HG02981 (cell line): Measurements from ENCODE around the gene LRRC75B.
"Not testable (repeated sequence)": the region's sequence is repeated elsewhere in the genome, so short reads cannot be mapped to it uniquely, and the experiment has no call there.

Source experiments
- ATAC-seq: cut with Tn5 transposase; IDR thresholded peaks from one replicate; pipeline ENCODE4 v1.9.1; 2021; ENCODE audit warnings: mild to moderate bottlenecking, moderate library complexity; ENCODE audit not compliant: unreplicated experiment

Gene LRRC75B

GRCh38 chr22:24602847-24603769 is 10.2 kb upstream of the LRRC75B start, which contains the start of gene GGT1:
TSS of gene GGT1 (plus strand) at chr22:24603193. CDS start at chr22:24611082, 7,889 bp downstream.
- not testable (repeated sequence) for ATAC-seq

GRCh38 chr22:24602105-24602749 is 9.4 kb upstream of the LRRC75B start:
- ATAC-seq = not testable (repeated sequence)

- ATAC-seq = no peak
These were observed 8.6 kb upstream of the LRRC75B start for GRCh38 chr22:24601217-24602104.

- not testable (repeated sequence) for ATAC-seq
These were observed 7.3 kb upstream of the LRRC75B start for GRCh38 chr22:24599958-24600715.

- no peak for ATAC-seq
These were observed 6.6 kb upstream of the LRRC75B start for GRCh38 chr22:24599514-24599913.

GRCh38 chr22:24597076-24597475 is 4.2 kb upstream of the LRRC75B start:
- not testable (repeated sequence) for ATAC-seq

GRCh38 chr22:24595863-24596262 is 3.0 kb upstream of the LRRC75B start:
- ATAC-seq = no peak

- no peak for ATAC-seq
These were observed 2.4 kb upstream of the LRRC75B start for GRCh38 chr22:24595228-24595627.

GRCh38 chr22:24594569-24595120 is 1.8 kb upstream of the LRRC75B start:
- no peak for ATAC-seq

GRCh38 chr22:24593836-24594568 is 1.1 kb upstream of the LRRC75B start:
- ATAC-seq = no peak

- not testable (repeated sequence) for ATAC-seq
These were observed 624 bp upstream of the LRRC75B start for GRCh38 chr22:24593559-24593835.

- ATAC-seq = no peak
These were observed 619 bp downstream of the LRRC75B start for GRCh38 chr22:24592058-24592850.

GRCh38 chr22:24591286-24591830 is 1.5 kb downstream of the LRRC75B start:
- ATAC-seq = no peak

GRCh38 chr22:24590596-24591173 is 2.2 kb downstream of the LRRC75B start:
- ATAC-seq = no peak

GRCh38 chr22:24589518-24590030 is 3.3 kb downstream of the LRRC75B start:
- no peak for ATAC-seq

- no peak for ATAC-seq
These were observed 4.0 kb downstream of the LRRC75B start for GRCh38 chr22:24588757-24589481.

- no peak for ATAC-seq
These were observed 4.5 kb downstream of the LRRC75B start for GRCh38 chr22:24588381-24588756.
